LoVo (cell line): ENCODE results near the gene SVBP.

Experiments used
- DNase-seq: peaks from one replicate; pipeline ENCODE4 v3.0.0-alpha.2; 2016; ENCODE audit warnings: low spot score

Gene SVBP

DNA sequence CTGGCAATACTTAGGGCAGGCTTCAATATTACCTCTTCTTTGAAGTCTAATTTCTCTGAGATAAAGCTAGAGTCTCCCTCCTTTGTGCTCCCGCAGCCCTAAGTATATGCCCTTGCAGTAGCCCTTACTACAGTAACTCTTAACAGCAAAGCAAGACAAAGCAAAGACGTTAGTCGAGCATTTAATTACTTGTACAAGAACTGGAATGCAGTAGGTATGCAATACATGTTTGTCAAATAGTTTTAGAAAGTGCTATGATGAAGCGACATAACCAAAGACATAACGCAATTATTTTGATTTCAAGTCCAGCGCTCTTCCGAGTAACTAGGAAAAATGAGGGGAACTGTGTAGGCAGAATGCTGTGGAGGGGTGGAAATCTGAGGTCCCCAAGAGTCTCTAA is 51.9 kb downstream of the SVBP start:
- DNase-seq = no peak

DNA sequence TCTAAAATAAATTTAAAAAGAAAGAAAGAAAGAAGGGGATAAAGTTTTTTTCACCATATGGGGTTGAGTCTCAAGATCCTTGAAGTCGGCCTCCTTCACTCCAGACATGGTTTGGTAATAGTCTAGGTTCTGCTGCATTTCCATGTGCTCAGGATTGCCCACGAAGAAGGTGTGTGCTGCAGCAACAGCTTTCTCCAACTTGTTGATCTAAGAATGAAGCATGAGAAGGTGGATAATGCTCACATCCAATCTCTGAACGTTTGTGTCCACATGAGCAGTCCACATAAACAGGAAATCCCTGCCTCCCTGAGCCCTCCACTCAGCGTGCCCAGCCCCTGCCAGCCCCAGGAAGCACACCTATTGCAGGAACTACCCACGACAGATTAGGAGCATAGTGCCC is 54.9 kb downstream of the SVBP start:
- no peak for DNase-seq

DNA sequence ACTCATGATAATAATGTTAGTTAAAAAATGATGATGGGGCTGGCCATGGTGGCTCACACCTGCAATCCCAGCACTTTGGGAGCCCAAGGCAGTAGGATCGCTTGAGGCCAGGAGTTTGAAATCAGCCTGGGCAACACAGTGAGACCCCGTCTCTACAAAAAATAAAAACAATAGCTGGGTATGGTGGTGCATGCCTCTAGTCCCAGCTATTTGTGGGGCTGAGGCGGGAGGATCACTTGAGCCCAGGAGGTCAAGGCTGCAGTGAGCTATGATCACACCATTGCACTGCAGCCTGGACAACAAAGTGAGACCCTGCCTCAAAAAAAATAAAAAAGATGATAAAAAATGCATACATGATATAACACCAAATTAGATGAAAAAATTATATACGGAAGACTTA is 55.6 kb downstream of the SVBP start:
- DNase-seq = no peak

DNA sequence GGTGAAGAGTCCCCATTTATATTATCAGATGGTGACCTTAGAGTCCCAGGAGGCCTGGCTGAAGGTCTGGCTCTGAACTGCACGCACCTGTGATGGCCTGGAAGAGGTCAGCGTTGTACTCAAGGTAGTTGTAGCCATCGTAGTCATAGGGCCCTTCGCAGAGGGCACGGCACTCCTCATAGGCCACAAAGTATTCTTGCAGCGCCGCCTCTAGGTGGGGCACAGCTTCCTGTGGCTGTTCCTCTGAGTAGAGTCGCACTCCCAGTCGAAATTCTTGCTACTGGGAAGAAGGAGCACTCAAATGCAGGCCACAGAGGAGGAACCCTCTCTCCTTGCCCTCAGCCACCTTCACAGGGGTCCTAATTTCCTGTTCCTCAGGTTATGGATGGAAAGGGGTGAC is 58.1 kb downstream of the SVBP start:
- DNase-seq = no peak

DNA sequence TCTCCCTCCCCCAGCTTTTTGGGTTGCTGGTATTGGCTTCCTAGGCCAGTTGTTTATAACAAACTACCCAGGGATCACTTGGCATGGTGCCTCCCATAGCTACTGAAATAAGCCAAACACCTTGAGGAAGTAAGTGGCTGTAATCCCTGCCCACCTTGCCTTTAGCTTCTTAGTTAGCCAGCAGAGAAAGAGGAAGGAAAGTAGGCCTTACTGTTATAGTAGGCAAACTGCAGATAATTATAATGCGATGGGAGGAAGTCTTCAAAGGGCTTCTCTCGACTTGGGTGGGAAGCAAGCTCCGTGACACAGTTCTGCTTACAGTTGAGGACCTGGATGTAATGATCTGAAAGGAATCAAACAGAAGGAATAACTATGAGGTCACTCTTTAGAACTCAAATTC is 58.6 kb downstream of the SVBP start:
- DNase-seq = no peak

DNA sequence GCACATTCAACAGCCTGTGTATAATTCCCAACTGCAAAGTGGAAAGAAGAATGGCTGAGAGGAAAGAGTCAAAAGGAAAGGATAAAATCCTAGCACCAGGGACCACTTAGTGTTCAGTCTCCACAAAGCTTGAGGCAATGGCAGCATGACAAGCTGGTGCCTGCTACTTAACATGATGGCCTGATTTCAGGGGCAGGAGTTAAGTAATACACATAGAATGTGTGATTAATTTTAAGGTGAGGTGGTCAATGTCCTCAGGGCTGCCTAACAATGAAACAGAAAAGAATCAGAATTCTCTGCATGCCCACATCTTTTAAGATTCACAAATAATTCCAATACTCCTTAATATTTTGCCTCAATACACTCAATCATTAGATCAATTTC is 59.3 kb downstream of the SVBP start:
- no peak for DNase-seq
